Measurements from ENCODE around the gene PRR9. TPM values are rescaled to one million over a fixed set of nuclear protein-coding genes. Genes with fewer than 3 reads are reported as not detected.

The PRR9 gene
- total RNA-seq, 1 donor from 2014 or later: not detected

DNA sequence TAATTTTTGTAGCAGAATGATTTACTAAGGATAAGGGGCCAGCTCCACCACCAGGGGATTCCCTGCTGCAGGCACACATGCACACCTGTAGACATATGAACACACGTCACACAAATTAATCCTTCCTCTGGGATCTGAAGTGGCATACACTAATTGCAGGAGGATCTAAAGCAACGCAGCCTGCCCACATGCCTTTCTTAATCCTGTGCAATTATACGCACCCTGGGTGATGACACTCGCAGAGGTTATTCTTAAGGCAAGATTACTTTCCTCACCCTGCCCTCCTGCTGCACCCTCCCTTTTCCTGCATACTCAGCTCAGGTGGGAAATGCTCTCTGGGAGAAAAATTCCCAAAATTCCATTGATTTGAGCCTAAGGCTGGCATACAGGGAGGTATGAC is 34.6 kb downstream of the PRR9 start:
- Mint-ChIP-seq H3K27me3 (ENCODE audit: unreplicated experiment) (peaks cover 4% of the 10 kb centered on the region), H3K4me1 (ENCODE audit: unreplicated experiment) (peaks cover 9% of the 10 kb centered on the region), H3K9me3 (ENCODE audit: unreplicated experiment) (no peaks in the 10 kb centered on the region), H3K4me3 (ENCODE audit: unreplicated experiment) (no peak overlapping the region), H3K27ac (ENCODE audit: unreplicated experiment) (no peak overlapping the region), H3K36me3 (ENCODE audit: low read depth, unreplicated experiment) (no peaks in the 10 kb centered on the region)
- no peak for DNase-seq (ENCODE audit: low spot score)
- TF ChIP-seq, protein P1, sequence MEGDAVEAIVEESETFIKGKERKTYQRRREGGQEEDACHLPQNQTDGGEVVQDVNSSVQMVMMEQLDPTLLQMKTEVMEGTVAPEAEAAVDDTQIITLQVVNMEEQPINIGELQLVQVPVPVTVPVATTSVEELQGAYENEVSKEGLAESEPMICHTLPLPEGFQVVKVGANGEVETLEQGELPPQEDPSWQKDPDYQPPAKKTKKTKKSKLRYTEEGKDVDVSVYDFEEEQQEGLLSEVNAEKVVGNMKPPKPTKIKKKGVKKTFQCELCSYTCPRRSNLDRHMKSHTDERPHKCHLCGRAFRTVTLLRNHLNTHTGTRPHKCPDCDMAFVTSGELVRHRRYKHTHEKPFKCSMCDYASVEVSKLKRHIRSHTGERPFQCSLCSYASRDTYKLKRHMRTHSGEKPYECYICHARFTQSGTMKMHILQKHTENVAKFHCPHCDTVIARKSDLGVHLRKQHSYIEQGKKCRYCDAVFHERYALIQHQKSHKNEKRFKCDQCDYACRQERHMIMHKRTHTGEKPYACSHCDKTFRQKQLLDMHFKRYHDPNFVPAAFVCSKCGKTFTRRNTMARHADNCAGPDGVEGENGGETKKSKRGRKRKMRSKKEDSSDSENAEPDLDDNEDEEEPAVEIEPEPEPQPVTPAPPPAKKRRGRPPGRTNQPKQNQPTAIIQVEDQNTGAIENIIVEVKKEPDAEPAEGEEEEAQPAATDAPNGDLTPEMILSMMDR (IDR thresholded peaks at IDR 0.05; ENCODE audit: unreplicated experiment): no peak

DNA sequence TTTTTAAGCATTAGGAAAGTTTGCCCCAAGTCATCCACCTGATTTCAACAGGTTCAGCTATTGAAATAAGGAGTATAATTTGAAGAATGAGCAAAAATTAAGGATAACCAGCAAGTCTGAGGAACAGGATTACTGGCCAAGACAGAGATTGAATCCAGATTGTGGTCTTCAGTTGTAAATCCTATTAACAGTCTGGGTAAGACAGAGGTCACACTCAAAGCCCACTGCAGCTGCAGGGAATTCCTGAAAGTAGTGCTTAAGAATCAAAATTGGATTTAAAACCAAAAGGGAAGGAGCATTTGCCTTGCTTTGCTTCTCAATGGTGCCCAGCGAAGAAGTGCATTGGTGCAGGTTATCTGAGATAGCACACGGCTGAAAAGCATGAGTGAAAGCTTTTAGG is 35.7 kb downstream of the PRR9 start:
- no peaks in the 10 kb centered on the region for H3K9me3 Mint-ChIP-seq (ENCODE audit: unreplicated experiment)
- DNase-seq (ENCODE audit: low spot score): no peak
- TF ChIP-seq, protein P1 (IDR thresholded peaks at IDR 0.05; ENCODE audit: unreplicated experiment): no peak
- no peak overlapping the region for H3K27ac Mint-ChIP-seq (ENCODE audit: unreplicated experiment)
- H3K4me3 Mint-ChIP-seq (ENCODE audit: unreplicated experiment): no peak overlapping the region
- H3K27me3 Mint-ChIP-seq (ENCODE audit: unreplicated experiment): peaks cover 4% of the 10 kb centered on the region
- no peaks in the 10 kb centered on the region for H3K36me3 Mint-ChIP-seq (ENCODE audit: low read depth, unreplicated experiment)
- H3K4me1 Mint-ChIP-seq (ENCODE audit: unreplicated experiment): peaks cover 9% of the 10 kb centered on the region

DNA sequence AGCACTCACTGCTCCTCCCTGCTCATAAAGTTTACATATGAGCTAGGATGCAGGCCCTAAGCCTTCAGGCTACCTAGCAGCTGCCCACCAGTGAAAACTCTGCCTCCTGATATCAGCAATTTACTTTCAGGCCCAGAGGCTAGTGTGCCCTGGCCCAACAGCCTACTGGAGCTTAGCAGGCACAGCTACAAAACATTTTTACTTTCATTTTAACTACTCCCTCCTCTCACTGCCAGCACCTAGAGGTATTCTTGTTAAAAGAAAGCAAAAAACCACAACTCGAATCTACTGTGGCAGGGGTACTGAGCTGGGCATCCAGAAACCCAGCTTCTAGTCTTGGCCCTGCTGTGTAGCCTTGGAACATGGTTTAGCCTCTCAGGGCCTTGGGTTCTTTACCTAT is 36.3 kb downstream of the PRR9 start:
- DNase-seq (ENCODE audit: low spot score): no peak
- Mint-ChIP-seq H3K4me3 (ENCODE audit: unreplicated experiment) (no peak overlapping the region), H3K36me3 (ENCODE audit: low read depth, unreplicated experiment) (no peaks in the 10 kb centered on the region), H3K27ac (ENCODE audit: unreplicated experiment) (no peak overlapping the region), H3K27me3 (ENCODE audit: unreplicated experiment) (peaks cover 2% of the 10 kb centered on the region), H3K4me1 (ENCODE audit: unreplicated experiment) (peaks cover 9% of the 10 kb centered on the region), H3K9me3 (ENCODE audit: unreplicated experiment) (no peaks in the 10 kb centered on the region)
- TF ChIP-seq, protein P1 (IDR thresholded peaks at IDR 0.05; ENCODE audit: unreplicated experiment): no peak

DNA sequence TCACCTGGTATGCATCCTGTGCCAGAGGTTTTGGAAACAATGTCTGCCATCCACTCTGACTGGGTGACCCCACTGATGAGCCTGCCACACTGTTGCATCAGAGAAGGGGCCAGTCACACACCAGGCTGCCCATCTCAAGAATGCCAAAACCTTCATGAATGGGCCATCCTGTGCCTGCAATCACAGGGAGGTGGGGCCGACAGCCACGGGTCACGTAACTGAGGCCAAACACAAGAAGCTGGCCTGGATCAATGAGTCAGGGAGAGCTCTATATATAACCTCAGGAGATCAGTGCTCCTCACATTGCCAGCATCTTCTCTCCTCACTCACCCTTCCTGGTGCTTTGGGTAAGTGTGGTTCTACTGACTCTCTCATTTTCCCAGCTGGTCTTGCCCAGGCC is 42.0 kb downstream of the PRR9 start, which contains the start of gene LORICRIN:
Gene LORICRIN (plus strand): TSS at position 301 of the 400 bp plus-strand sequence. CDS start 1,263 bp downstream, outside the sequence.
- Mint-ChIP-seq H3K4me1 (ENCODE audit: unreplicated experiment) (peaks cover 10% of the 10 kb centered on the region), H3K36me3 (ENCODE audit: low read depth, unreplicated experiment) (peaks cover 4% of the 10 kb centered on the region), H3K4me3 (ENCODE audit: unreplicated experiment) (peak within 1 kb of the TSS; percentile 81), H3K9me3 (ENCODE audit: unreplicated experiment) (no peaks in the 10 kb centered on the region), H3K27ac (ENCODE audit: unreplicated experiment) (no peak within 1 kb of the TSS), H3K27me3 (ENCODE audit: unreplicated experiment) (peaks cover 21% of the 10 kb centered on the region)
- DNase-seq (ENCODE audit: low spot score): no peak
- TF ChIP-seq, protein P1 (IDR thresholded peaks at IDR 0.05; ENCODE audit: unreplicated experiment): no peak

DNA sequence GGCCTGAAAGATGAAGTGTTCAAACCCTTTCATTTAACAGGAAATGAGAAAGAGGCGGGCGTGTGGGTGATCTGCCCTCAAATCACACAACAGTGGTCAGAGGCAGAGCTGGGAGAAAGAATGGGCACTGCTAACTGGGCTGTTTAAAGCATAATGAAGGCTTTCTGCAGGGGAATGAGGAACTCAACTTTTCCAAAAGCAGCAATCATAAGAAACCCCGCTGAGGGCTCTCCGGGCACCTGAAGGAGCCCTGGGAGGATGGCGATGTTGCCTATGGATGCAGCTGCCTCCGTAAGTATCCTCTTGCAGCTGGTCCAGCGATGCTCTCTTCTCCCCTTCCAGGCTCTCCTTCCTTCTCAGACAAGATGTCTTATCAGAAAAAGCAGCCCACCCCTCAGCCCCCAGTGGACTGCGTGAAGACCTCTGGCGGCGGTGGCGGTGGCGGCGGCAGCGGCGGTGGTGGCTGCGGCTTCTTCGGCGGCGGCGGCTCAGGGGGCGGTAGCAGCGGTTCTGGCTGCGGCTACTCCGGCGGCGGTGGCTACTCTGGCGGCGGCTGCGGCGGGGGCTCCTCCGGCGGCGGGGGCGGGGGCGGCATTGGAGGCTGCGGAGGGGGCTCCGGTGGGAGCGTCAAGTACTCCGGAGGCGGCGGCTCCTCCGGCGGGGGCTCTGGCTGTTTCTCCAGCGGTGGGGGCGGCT is 43.3 kb downstream of the PRR9 start:
- H3K27ac Mint-ChIP-seq (ENCODE audit: unreplicated experiment): no peak overlapping the region
- peaks cover 10% of the 10 kb centered on the region for H3K4me1 Mint-ChIP-seq (ENCODE audit: unreplicated experiment)
- H3K36me3 Mint-ChIP-seq (ENCODE audit: low read depth, unreplicated experiment): peaks cover 4% of the 10 kb centered on the region
- peaks cover 21% of the 10 kb centered on the region for H3K27me3 Mint-ChIP-seq (ENCODE audit: unreplicated experiment)
- no peaks in the 10 kb centered on the region for H3K9me3 Mint-ChIP-seq (ENCODE audit: unreplicated experiment)
- DNase-seq (ENCODE audit: low spot score): peak; percentile 39
- peak overlapping the region; percentile 81 for H3K4me3 Mint-ChIP-seq (ENCODE audit: unreplicated experiment)
- TF ChIP-seq, protein P1 (IDR thresholded peaks at IDR 0.05; ENCODE audit: unreplicated experiment): no peak
